ENCODE data around the gene OGG1.
"Not testable (repeated sequence)": the region's sequence is repeated elsewhere in the genome, so short reads cannot be mapped to it uniquely, and the experiment has no call there.

The OGG1 gene

DNA sequence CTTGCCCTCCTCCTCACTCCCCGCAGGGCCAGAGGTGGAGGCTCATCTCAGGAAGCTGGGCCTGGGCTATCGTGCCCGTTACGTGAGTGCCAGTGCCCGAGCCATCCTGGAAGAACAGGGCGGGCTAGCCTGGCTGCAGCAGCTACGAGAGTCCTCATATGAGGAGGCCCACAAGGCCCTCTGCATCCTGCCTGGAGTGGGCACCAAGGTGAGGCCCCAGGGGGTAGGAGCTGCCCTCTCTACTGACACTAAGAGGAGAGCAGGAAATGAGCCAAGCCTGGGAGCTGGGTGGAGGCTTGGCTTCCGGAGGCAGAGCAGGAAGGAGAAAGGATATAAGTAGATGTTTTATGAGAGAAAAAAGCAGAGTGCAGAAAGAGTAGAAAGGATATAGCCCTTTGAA is 4.9 kb downstream of the OGG1 start:
- H3K27ac ChIP-seq: peak overlapping the region in 14 of 21 experiments; percentile 4 to 66 (median 34)
- H3K4me3 ChIP-seq: no peak overlapping the region

- Histone ChIP-seq H3K27ac (no peak overlapping the region), H3K4me3 (no peak overlapping the region)
These were observed 7.7 kb downstream of the OGG1 start for GRCh38 chr3:9757427-9757826.

DNA sequence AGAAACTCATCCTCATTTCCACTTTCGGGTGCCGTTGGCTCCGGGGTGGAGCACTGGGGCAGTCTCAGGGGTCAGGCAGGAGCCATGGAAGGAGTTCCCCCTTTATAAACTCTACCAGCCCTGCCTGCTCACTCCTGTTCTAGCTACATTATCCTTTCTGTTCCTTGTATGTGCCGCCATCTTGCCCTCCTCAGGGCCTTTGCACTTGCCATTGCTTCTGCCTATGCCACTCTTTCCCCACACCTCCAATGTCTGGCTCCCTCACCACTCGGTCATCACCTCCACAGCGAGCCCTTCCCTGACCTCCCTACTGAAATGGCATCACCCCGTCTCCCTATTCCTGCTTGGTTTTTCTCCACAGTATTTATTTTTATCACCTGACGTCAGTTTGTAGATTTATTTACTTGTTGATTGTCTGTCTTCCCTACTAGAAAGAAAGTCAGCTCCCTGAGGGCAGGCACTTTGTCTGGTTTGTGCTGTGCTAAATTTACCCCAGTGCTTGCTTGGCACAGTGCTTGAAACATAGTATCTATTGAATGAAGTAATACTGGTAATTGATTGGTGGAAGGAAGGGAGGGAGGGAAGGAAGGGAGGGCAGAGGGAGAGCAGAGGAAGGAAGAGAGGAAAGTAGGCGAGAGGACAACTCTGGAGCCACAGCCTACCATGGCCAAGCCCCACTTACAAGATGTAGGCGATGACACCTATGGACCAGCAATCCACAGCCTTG is 11.2 kb downstream of the OGG1 start:
- H3K4me3 ChIP-seq: no peak overlapping the region
- no peak overlapping the region for H3K27ac ChIP-seq

DNA sequence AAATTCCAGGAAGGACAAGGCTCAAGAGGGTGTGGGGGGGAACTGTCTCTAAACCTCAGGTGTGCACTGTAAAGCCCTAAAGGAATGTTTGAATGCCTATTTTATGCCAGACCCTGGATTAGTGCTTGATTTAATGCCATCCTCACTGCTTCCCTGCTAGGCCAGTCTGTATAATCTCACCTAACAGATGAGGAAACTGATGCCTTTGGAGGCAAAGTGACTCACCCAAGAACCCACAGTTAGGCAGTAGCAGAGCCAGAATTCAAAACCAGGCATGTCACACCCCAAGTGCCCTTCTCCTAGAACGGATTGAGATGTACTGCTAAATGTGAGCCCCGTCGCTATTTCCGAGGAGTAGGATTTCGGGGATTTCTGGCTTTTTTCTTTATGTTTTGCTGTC is 12.2 kb downstream of the OGG1 start:
- no peak overlapping the region for H3K4me3 ChIP-seq
- H3K27ac ChIP-seq: no peak overlapping the region

- Histone ChIP-seq H3K4me3 (no peak overlapping the region), H3K27ac (no peak overlapping the region)
These were observed 13.1 kb downstream of the OGG1 start for GRCh38 chr3:9762871-9763270.

DNA sequence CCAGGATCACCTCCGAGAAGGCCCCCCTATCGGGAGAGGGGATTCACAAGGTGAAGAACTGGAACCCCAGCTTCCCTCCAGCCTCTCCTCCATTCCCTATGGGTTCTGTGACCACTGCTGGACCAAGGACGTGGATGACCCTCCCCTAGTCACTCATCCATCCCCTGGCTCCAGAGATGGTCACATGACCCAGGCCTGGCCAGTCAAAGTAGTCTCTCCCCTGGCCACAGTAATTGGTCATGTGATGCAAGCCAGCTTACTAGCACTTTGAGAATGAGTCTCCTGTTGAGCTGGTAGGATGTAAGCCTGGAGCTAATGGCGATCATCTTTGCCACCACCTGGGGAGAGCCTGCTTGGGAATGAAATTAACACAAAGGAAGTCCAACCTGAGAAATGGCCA is 16.1 kb downstream of the OGG1 start:
- H3K4me3 ChIP-seq: no peak overlapping the region
- no peak overlapping the region for H3K27ac ChIP-seq

GRCh38 chr3:9767418-9767817 is 17.7 kb downstream of the OGG1 start:
- no peak overlapping the region for H3K4me3 ChIP-seq
- H3K27ac ChIP-seq: peak overlapping the region in 5 of 21 experiments; percentile 16 to 83 (median 21)

DNA sequence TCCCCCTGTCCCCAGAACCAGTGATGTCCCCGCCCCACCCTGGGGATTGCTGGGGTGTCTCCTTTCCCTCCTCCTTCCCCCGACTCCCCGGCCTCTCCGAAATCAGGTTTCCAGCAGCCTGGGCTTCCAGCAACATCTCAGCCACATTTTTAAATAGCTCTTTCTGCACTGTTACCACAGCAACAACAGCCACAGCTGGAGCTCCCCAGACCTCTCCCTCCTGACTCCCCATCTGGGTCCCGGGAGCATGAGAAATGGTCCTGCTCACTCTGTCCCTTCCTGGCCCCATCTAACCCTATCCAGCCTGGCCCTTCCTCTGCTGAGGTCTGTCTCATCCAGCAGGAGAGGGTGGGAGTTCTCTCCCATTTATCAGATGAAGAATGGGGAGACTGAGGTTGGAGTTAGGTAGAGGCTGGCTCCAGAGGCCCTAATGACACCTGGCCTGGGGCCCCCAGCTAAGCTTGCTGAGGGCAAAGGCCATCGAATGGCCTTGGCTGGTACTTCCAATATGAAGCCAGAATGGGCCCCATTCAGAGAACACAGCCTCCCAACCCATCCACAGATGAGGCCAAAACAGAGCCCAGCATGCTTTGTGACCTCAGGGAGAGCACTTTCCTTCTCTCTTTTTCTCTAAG is 18.5 kb downstream of the OGG1 start:
- peak overlapping the region in 7 of 21 experiments; percentile 5 to 84 (median 79) for H3K27ac ChIP-seq
- no peak overlapping the region for H3K4me3 ChIP-seq

- Histone ChIP-seq H3K4me3 (peak overlapping the region; percentile 40 to 65 (median 49)), H3K27ac (peak overlapping the region in 13 of 21 experiments; percentile 17 to 84 (median 79))
These were observed 19.3 kb downstream of the OGG1 start for GRCh38 chr3:9769012-9769411.

- Histone ChIP-seq H3K4me3 (peak within 1 kb of the TSS; percentile 40 to 65 (median 49)), H3K27ac (peak within 1 kb of the TSS in 20 of 21 experiments; percentile 17 to 84 (median 78))
These were observed 19.9 kb downstream of the OGG1 start, which contains the start of gene CAMK1 for GRCh38 chr3:9769426-9770275. Gene CAMK1, minus strand, starts transcription at chr3:9769947. Its CDS starts 2,198 bp downstream, at chr3:9767749.

DNA sequence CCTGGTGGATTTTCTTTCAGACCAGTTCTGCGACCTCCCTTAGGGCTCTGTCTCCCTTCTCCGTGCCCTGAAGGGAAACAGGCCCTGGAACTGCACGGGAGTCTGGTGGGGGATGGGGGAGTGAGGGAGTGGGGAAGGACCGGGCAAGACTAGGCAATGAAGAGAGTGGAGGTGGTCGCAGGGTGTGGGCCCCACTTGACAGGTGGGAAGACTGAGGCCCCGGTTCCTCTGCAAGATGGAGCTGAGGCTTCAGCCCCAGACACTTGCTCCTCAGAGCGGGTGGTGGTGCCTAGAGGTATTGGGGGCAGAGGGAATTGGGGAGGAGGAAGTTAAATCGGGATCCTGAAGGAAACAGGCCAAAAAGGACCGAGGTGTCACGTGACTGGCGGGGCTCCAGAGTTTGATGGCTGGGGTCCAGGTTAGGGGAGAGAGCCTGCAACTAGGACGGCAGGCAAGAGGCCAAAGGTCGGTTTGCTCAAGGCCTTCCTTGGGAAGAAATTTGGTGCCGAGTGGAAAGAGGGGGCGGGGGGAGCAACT is 20.6 kb downstream of the OGG1 start:
- peak overlapping the region in 19 of 21 experiments; percentile 17 to 84 (median 79) for H3K27ac ChIP-seq
- H3K4me3 ChIP-seq: peak overlapping the region; percentile 40 to 65 (median 49)

DNA sequence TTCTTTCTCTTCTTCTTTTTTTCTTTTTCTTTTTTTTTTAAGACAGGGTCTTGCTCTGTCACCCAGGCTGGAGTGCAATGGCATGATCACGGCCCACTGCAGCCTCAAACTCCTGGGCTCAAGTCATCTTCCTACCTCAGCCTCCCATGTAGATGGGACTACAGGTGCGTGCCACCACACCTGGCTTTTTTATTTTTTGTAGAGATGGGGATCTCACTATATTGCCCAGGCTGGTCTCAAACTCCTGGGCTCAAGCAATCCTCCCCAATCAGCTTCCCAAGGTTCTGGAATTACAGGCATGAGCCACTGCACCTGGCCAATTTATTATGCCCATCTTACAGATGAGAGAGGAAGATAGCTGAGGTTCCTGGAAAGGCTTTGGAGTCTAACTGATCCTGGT is 21.3 kb downstream of the OGG1 start:
- H3K27ac ChIP-seq, H3K4me3 ChIP-seq: not testable (repeated sequence)

GRCh38 chr3:9776896-9777693 is 27.3 kb downstream of the OGG1 start:
- Histone ChIP-seq H3K4me3 (no peak overlapping the region), H3K27ac (peak overlapping the region in 1 of 21 experiments; percentile 14)

DNA sequence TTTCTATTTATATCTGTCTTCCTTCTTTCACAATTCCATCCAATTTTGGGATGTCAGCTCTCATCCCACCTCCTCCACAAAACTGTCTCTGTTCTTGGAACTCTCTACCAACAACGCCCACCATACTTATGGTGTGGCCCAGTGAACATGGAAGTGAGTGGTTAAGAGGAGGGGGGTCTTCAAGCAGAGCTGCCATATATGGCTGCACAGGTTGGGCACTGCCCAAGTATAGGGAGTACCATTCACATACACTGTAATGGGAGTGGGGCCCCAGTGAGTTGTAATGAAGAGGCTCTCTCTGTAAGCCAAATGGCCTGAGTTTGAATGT is 27.9 kb downstream of the OGG1 start:
- H3K4me3 ChIP-seq: no peak overlapping the region
- H3K27ac ChIP-seq: peak overlapping the region in 2 of 21 experiments; percentile 8 to 14

- H3K4me3 ChIP-seq: no peak overlapping the region
- peak overlapping the region in 9 of 21 experiments; percentile 2 to 88 (median 62) for H3K27ac ChIP-seq
These were observed 28.7 kb downstream of the OGG1 start for GRCh38 chr3:9778143-9779074.

DNA sequence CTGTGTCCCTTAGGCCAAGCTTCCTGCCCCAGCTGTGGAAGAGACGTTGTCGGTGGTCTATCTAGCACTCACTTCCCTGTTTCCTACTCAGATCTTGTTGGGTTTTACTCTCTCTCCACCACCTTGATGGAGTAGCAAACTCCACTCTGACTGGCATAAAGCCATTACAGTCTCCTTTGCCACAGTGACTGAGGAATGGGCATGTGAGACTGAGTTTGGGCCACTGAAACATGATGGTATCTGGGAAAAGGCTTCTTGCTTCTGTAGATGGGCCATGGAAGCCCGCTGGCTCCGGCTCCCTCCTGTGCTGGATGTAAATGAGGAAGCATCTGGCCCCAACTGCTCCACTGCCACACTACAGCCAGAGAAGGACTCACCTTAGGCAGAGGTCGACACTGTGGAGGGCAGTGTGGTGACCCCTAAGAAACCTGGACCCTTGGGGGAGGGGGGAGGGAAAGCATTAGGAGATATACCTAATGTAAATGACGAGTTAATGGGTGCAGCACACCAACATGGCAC is 29.4 kb downstream of the OGG1 start:
- no peak overlapping the region for H3K4me3 ChIP-seq

GRCh38 chr3:9779721-9780457 is 30.1 kb downstream of the OGG1 start:
- no peak overlapping the region for H3K4me3 ChIP-seq
- H3K27ac ChIP-seq: peak overlapping the region in 18 of 21 experiments; percentile 5 to 88 (median 55)

More for the DNA sequence above, 29.4 kb downstream of the OGG1 start:
- peak overlapping the region in 11 of 21 experiments; percentile 2 to 88 (median 77) for H3K27ac ChIP-seq
